Measurements from ENCODE around the gene IPO11.

The IPO11 gene

DNA sequence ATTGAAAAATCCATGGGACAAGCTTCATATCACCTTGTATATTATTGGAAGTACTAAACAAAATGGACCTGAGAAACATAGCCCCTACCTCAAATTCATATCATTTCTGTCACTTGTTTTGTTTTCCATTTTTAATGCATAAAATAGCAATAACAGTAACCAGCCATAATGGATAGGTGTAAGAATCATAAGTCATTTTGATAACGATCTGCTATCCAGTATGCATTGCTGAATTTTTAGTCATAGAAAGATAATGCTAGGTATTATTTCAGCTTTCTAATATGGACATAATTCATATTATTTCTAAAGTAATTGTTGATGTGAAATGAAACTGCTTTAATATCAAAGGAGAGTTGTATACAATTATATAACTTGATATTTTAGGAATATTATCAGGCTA, 164.9 kb downstream of the IPO11 start:
- H3K9me3 ChIP-seq (ENCODE audit: control insufficient read depth, low read length): no peaks in the 10 kb centered on the region
- H3K4me3 ChIP-seq (ENCODE audit: low read depth, low read length): no peak overlapping the region
- H2AFZ ChIP-seq: no peak overlapping the region
- H3K27ac ChIP-seq: no peak overlapping the region
- no peaks in the 10 kb centered on the region for H3K27me3 ChIP-seq (ENCODE audit: control insufficient read depth, insufficient read depth, low read length)
- H3K36me3 ChIP-seq (ENCODE audit: control insufficient read depth, insufficient read depth, low read length): no peaks in the 10 kb centered on the region
- no peak overlapping the region for H3K4me2 ChIP-seq (ENCODE audit: low read length)
- no peaks in the 10 kb centered on the region for H3K4me1 ChIP-seq
- H3K9ac ChIP-seq: no peak overlapping the region
- TF ChIP-seq, protein P1, sequence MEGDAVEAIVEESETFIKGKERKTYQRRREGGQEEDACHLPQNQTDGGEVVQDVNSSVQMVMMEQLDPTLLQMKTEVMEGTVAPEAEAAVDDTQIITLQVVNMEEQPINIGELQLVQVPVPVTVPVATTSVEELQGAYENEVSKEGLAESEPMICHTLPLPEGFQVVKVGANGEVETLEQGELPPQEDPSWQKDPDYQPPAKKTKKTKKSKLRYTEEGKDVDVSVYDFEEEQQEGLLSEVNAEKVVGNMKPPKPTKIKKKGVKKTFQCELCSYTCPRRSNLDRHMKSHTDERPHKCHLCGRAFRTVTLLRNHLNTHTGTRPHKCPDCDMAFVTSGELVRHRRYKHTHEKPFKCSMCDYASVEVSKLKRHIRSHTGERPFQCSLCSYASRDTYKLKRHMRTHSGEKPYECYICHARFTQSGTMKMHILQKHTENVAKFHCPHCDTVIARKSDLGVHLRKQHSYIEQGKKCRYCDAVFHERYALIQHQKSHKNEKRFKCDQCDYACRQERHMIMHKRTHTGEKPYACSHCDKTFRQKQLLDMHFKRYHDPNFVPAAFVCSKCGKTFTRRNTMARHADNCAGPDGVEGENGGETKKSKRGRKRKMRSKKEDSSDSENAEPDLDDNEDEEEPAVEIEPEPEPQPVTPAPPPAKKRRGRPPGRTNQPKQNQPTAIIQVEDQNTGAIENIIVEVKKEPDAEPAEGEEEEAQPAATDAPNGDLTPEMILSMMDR (IDR thresholded peaks at IDR 0.05): no peak
- H3K79me2 ChIP-seq: no peaks in the 10 kb centered on the region

DNA sequence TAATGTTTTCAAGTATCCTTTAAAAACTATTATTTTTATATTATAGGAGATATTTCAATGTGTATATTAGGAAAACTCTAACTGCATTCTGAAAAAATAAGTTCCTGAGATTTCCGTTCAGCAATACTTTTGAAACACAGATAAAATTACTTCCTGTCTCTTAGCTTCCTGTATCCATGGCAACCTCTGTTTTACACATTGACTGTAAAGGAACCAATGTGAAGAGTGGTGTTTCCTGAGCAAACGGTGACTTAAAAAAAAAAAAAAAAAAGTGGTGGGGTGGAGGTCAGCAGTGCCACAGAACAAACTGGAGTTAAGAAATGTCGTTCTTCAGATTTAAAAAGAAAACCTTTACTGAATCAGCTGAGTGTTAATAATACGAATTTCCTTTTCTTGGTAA, 166.0 kb downstream of the IPO11 start, which contains the start of gene LRRC70:
Gene LRRC70 (plus strand): TSS at position 280 of the 400 bp plus-strand sequence. CDS start 620 bp downstream, outside the sequence.
- H2AFZ ChIP-seq: no peak within 1 kb of the TSS
- no peaks in the 10 kb centered on the region for H3K9me3 ChIP-seq (ENCODE audit: control insufficient read depth, low read length)
- no peaks in the 10 kb centered on the region for H3K79me2 ChIP-seq
- H3K4me1 ChIP-seq: no peaks in the 10 kb centered on the region
- TF ChIP-seq, protein P1 (IDR thresholded peaks at IDR 0.05): no peak
- no peak within 1 kb of the TSS for H3K4me2 ChIP-seq (ENCODE audit: low read length)
- H3K36me3 ChIP-seq (ENCODE audit: control insufficient read depth, insufficient read depth, low read length): no peaks in the 10 kb centered on the region
- H3K27ac ChIP-seq: peak within 1 kb of the TSS; percentile 25
- H3K27me3 ChIP-seq (ENCODE audit: control insufficient read depth, insufficient read depth, low read length): no peaks in the 10 kb centered on the region
- no peak within 1 kb of the TSS for H3K9ac ChIP-seq
- H3K4me3 ChIP-seq (ENCODE audit: low read depth, low read length): peak within 1 kb of the TSS; percentile 17

DNA sequence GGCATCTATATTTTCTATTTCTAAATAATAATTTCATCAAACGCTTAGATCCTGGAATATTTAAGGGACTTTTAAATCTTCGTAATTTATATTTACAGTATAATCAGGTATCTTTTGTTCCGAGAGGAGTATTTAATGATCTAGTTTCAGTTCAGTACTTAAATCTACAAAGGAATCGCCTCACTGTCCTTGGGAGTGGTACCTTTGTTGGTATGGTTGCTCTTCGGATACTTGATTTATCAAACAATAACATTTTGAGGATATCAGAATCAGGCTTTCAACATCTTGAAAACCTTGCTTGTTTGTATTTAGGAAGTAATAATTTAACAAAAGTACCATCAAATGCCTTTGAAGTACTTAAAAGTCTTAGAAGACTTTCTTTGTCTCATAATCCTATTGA, 167.2 kb downstream of the IPO11 start:
- peak overlapping the region; percentile 17 for H3K4me3 ChIP-seq (ENCODE audit: low read depth, low read length)
- H3K27ac ChIP-seq: peak overlapping the region; percentile 25

DNA sequence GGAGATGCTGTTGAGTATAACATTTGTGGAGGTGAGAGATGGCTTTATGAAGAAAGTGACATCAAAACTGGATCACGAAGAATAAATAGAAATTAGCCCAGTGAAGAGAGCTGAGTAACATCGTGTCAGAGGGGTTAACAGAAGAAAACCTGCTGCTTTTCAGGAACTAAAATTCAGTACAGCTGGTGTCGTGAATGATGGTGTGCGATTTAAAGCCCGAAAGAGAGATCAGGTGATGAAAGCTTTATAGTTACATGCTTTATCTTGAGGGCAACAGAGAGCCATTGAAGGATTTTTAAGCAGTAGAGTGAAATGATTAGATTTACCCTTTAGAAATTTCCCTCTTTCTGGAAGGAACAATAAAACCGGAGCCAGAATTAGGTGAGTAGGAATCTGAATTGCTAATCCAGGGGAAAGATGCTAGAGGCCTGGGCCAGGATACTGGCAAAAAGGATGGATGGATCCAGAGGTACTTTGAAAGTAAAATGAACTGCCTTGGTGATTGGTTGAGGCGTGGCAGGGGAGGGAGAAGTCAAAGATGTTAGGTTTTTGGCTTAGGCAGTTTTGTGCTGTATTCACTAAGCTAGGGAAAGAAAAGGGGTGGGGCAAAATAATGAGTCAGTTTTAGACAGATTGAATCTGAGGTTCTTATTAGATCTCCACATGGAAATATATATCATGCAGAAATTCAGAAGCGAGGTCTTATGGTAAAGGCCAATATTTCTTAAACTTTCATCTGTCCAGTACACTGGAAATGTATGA, 169.5 kb downstream of the IPO11 start:
- no peaks in the 10 kb centered on the region for H3K4me1 ChIP-seq
- H2AFZ ChIP-seq: no peak overlapping the region
- no peaks in the 10 kb centered on the region for H3K9me3 ChIP-seq (ENCODE audit: control insufficient read depth, low read length)
- no peak overlapping the region for H3K27ac ChIP-seq
- H3K9ac ChIP-seq: no peak overlapping the region
- H3K4me2 ChIP-seq (ENCODE audit: low read length): no peak overlapping the region
- TF ChIP-seq, protein P1 (IDR thresholded peaks at IDR 0.05): no peak
- no peaks in the 10 kb centered on the region for H3K27me3 ChIP-seq (ENCODE audit: control insufficient read depth, insufficient read depth, low read length)
- no peaks in the 10 kb centered on the region for H3K79me2 ChIP-seq
- H3K4me3 ChIP-seq (ENCODE audit: low read depth, low read length): no peak overlapping the region
- no peaks in the 10 kb centered on the region for H3K36me3 ChIP-seq (ENCODE audit: control insufficient read depth, insufficient read depth, low read length)

More for the DNA sequence above, 167.2 kb downstream of the IPO11 start:
- TF ChIP-seq, protein P1 (IDR thresholded peaks at IDR 0.05): no peak
- Histone ChIP-seq H2AFZ (no peak overlapping the region), H3K9ac (no peak overlapping the region), H3K4me1 (no peaks in the 10 kb centered on the region), H3K36me3 (ENCODE audit: control insufficient read depth, insufficient read depth, low read length) (no peaks in the 10 kb centered on the region), H3K4me2 (ENCODE audit: low read length) (no peak overlapping the region), H3K79me2 (no peaks in the 10 kb centered on the region), H3K9me3 (ENCODE audit: control insufficient read depth, low read length) (no peaks in the 10 kb centered on the region), H3K27me3 (ENCODE audit: control insufficient read depth, insufficient read depth, low read length) (no peaks in the 10 kb centered on the region)

DNA sequence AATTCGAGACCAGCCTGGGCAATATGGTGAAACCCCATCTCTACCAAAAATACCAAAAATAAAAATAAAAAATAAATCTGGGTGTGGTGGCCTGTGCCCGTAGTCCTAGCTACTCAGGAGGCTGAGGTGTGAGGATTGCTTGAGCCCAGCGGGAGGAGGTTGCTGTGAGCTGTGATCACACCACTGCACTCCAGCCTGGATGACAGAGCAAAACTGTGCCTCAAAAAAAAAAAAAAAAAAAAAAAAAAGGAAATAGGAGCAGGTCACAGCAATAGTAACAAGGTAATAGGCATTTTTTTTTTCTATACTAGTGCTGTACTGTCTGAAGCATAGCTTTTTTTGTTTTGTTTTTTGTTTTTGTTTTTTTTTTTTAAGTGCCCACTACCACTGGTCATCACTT, 171.8 kb downstream of the IPO11 start:
- TF ChIP-seq, protein P1 (IDR thresholded peaks at IDR 0.05): no peak
- no peaks in the 10 kb centered on the region for H3K79me2 ChIP-seq

More for the DNA sequence above, 171.8 kb downstream of the IPO11 start:
- Histone ChIP-seq H3K27me3 (ENCODE audit: control insufficient read depth, insufficient read depth, low read length) (no peaks in the 10 kb centered on the region), H3K9ac (no peak overlapping the region), H3K4me2 (ENCODE audit: low read length) (no peak overlapping the region), H3K4me1 (no peaks in the 10 kb centered on the region), H3K36me3 (ENCODE audit: control insufficient read depth, insufficient read depth, low read length) (no peaks in the 10 kb centered on the region), H3K4me3 (ENCODE audit: low read depth, low read length) (no peak overlapping the region), H3K27ac (no peak overlapping the region), H2AFZ (no peak overlapping the region), H3K9me3 (ENCODE audit: control insufficient read depth, low read length) (no peaks in the 10 kb centered on the region)

Data from parathyroid adenoma (tissue), 2 donors.